ENCODE measurements around the gene FLNC.

- TF ChIP-seq CTCF (IDR thresholded peaks at IDR 0.05) (no peak), POLR2A (IDR thresholded peaks at IDR 0.05) (no peak)
Measured at GRCh38 chr7:128831994-128832879, 2.0 kb downstream of the FLNC start.
